Activated naive CD4-positive, alpha-beta T cell treated with anti-CD3 and anti-CD28 coated beads for 36 hours (primary cell): ENCODE measurements around the gene PTPRK. TPM values are rescaled to one million over a fixed set of nuclear protein-coding genes. Genes with fewer than 3 reads are reported as not detected.

Experiments
- CTCF ChIA-PET: fragments of 350-600 bp; sonication (Branson Sonifier 250); formaldehyde crosslinking; loops from one replicate; lab custom pipeline; 2021; ENCODE audit warnings: antibody characterized with exemption; lab: Charles Lee
- DNase-seq: peaks from one replicate; pipeline ENCODE4 v3.0.0-alpha.2; 2020
- H3K27ac Mint-ChIP-seq: one replicate; pipeline ENCODE4 v1.8.0; 2021; ENCODE audit warnings: mild to moderate bottlenecking, mixed read lengths
- H3K27me3 Mint-ChIP-seq: one replicate; pipeline ENCODE4 v1.8.0; 2021; ENCODE audit warnings: low read depth, mixed read lengths
- H3K36me3 Mint-ChIP-seq: one replicate; pipeline ENCODE4 v1.8.0; 2021; ENCODE audit warnings: low read depth, mixed read lengths
- H3K4me1 Mint-ChIP-seq: one replicate; pipeline ENCODE4 v1.8.0; 2021; ENCODE audit warnings: low read depth, mixed read lengths
- H3K4me3 Mint-ChIP-seq: one replicate; pipeline ENCODE4 v1.8.0; 2021; ENCODE audit warnings: mild to moderate bottlenecking, moderate library complexity, mixed read lengths
- H3K9me3 Mint-ChIP-seq: one replicate; pipeline ENCODE4 v1.8.0; 2021; ENCODE audit warnings: mixed read lengths
- intact Hi-C: fragments of 100-400 bp; cut with micrococcal nuclease; formaldehyde crosslinking; loops from one replicate; pipeline ENCODE4 v1.15.1; 2023
- total RNA-seq, 2 experiments: library from RNA; stranded (reverse); gene quantifications; one replicate each; pipeline ENCODE4 v1.2.3, GENCODE V29; 2021

Gene PTPRK
- total RNA-seq, 2 experiments from 2014 or later = 5.5 to 8.0 TPM

GRCh38 chr6:128200789-128201188, 319.6 kb downstream of the PTPRK start:
- no peaks in the 10 kb centered on the region for H3K4me1 Mint-ChIP-seq
- DNase-seq = no peak
- H3K9me3 Mint-ChIP-seq = no peaks in the 10 kb centered on the region
- H3K4me3 Mint-ChIP-seq = no peak overlapping the region
- CTCF ChIA-PET = no interaction called here
- no peaks in the 10 kb centered on the region for H3K36me3 Mint-ChIP-seq
- intact Hi-C loops = no loop called here
- no peaks in the 10 kb centered on the region for H3K27me3 Mint-ChIP-seq
- no peak overlapping the region for H3K27ac Mint-ChIP-seq

- H3K4me1 Mint-ChIP-seq = no peaks in the 10 kb centered on the region
- H3K4me3 Mint-ChIP-seq = no peak overlapping the region
- CTCF ChIA-PET = interaction anchor here (0.5 kb wide), 1 partner anchor 213 kb away, joined by 3 read pairs; no protein-coding TSS in a partner anchor
- no peaks in the 10 kb centered on the region for H3K27me3 Mint-ChIP-seq
- H3K9me3 Mint-ChIP-seq = no peaks in the 10 kb centered on the region
- H3K36me3 Mint-ChIP-seq = no peaks in the 10 kb centered on the region
- no peak overlapping the region for H3K27ac Mint-ChIP-seq
- DNase-seq = no peak
- intact Hi-C loops = no loop called here
Measured at GRCh38 chr6:128199461-128199860, 320.9 kb downstream of the PTPRK start.

GRCh38 chr6:128192972-128193371, 327.4 kb downstream of the PTPRK start:
- no peaks in the 10 kb centered on the region for H3K4me1 Mint-ChIP-seq
- no peak for DNase-seq
- no peak overlapping the region for H3K27ac Mint-ChIP-seq
- no peaks in the 10 kb centered on the region for H3K36me3 Mint-ChIP-seq
- H3K27me3 Mint-ChIP-seq = no peaks in the 10 kb centered on the region
- H3K4me3 Mint-ChIP-seq = no peak overlapping the region
- CTCF ChIA-PET = no interaction called here
- intact Hi-C loops = no loop called here
- no peaks in the 10 kb centered on the region for H3K9me3 Mint-ChIP-seq

- CTCF ChIA-PET = no interaction called here
- Mint-ChIP-seq H3K27ac (no peak overlapping the region), H3K4me3 (no peak overlapping the region), H3K36me3 (no peaks in the 10 kb centered on the region), H3K27me3 (no peaks in the 10 kb centered on the region), H3K4me1 (no peaks in the 10 kb centered on the region), H3K9me3 (no peaks in the 10 kb centered on the region)
- intact Hi-C loops = no loop called here
- no peak for DNase-seq
Measured at GRCh38 chr6:128188678-128189077, 331.7 kb downstream of the PTPRK start.

- no peaks in the 10 kb centered on the region for H3K36me3 Mint-ChIP-seq
- no peak overlapping the region for H3K27ac Mint-ChIP-seq
- no peaks in the 10 kb centered on the region for H3K9me3 Mint-ChIP-seq
- H3K4me1 Mint-ChIP-seq = no peaks in the 10 kb centered on the region
- no peak for DNase-seq
- intact Hi-C loops = no loop called here
- H3K4me3 Mint-ChIP-seq = no peak overlapping the region
- H3K27me3 Mint-ChIP-seq = no peaks in the 10 kb centered on the region
- CTCF ChIA-PET = no interaction called here
Measured at GRCh38 chr6:128186729-128187128, 333.7 kb downstream of the PTPRK start.

GRCh38 chr6:128179876-128180438, 340.4 kb downstream of the PTPRK start:
- intact Hi-C loops = no loop called here
- Mint-ChIP-seq H3K4me1 (peaks cover 2% of the 10 kb centered on the region), H3K27me3 (no peaks in the 10 kb centered on the region), H3K9me3 (no peaks in the 10 kb centered on the region), H3K4me3 (no peak overlapping the region), H3K36me3 (no peaks in the 10 kb centered on the region), H3K27ac (no peak overlapping the region)
- CTCF ChIA-PET = no interaction called here
- no peak for DNase-seq

GRCh38 chr6:128174724-128175123, 345.7 kb downstream of the PTPRK start:
- no peak for DNase-seq
- H3K27ac Mint-ChIP-seq = no peak overlapping the region
- intact Hi-C loops = no loop called here
- H3K27me3 Mint-ChIP-seq = no peaks in the 10 kb centered on the region
- H3K36me3 Mint-ChIP-seq = no peaks in the 10 kb centered on the region
- no peak overlapping the region for H3K4me3 Mint-ChIP-seq
- CTCF ChIA-PET = no interaction called here
- H3K4me1 Mint-ChIP-seq = no peaks in the 10 kb centered on the region
- no peaks in the 10 kb centered on the region for H3K9me3 Mint-ChIP-seq

- Mint-ChIP-seq H3K36me3 (no peaks in the 10 kb centered on the region), H3K4me1 (no peaks in the 10 kb centered on the region), H3K27ac (no peak overlapping the region), H3K9me3 (no peaks in the 10 kb centered on the region), H3K4me3 (no peak overlapping the region), H3K27me3 (no peaks in the 10 kb centered on the region)
- intact Hi-C loops = no loop called here
- CTCF ChIA-PET = no interaction called here
- DNase-seq = no peak
Measured at GRCh38 chr6:128172752-128173682, 347.4 kb downstream of the PTPRK start.

- DNase-seq = no peak
- Mint-ChIP-seq H3K27me3 (no peaks in the 10 kb centered on the region), H3K4me1 (no peaks in the 10 kb centered on the region), H3K9me3 (no peaks in the 10 kb centered on the region), H3K27ac (no peak overlapping the region), H3K36me3 (no peaks in the 10 kb centered on the region), H3K4me3 (no peak overlapping the region)
- CTCF ChIA-PET = no interaction called here
- intact Hi-C loops = no loop called here
Measured at GRCh38 chr6:128172081-128172480, 348.3 kb downstream of the PTPRK start.

- Mint-ChIP-seq H3K36me3 (no peaks in the 10 kb centered on the region), H3K9me3 (no peaks in the 10 kb centered on the region), H3K4me3 (no peak overlapping the region), H3K4me1 (no peaks in the 10 kb centered on the region), H3K27me3 (no peaks in the 10 kb centered on the region), H3K27ac (no peak overlapping the region)
- CTCF ChIA-PET = no interaction called here
- no peak for DNase-seq
- intact Hi-C loops = no loop called here
Measured at GRCh38 chr6:128171182-128171581, 349.2 kb downstream of the PTPRK start.

- H3K9me3 Mint-ChIP-seq = no peaks in the 10 kb centered on the region
- H3K27ac Mint-ChIP-seq = no peak overlapping the region
- no peak for DNase-seq
- intact Hi-C loops = no loop called here
- no peaks in the 10 kb centered on the region for H3K36me3 Mint-ChIP-seq
- H3K27me3 Mint-ChIP-seq = no peaks in the 10 kb centered on the region
- H3K4me3 Mint-ChIP-seq = no peak overlapping the region
- no peaks in the 10 kb centered on the region for H3K4me1 Mint-ChIP-seq
- CTCF ChIA-PET = no interaction called here
Measured at GRCh38 chr6:128168244-128168643, 352.2 kb downstream of the PTPRK start.

GRCh38 chr6:128167552-128167951, 352.8 kb downstream of the PTPRK start:
- intact Hi-C loops = no loop called here

GRCh38 chr6:128164254-128164653, 356.1 kb downstream of the PTPRK start:
- Mint-ChIP-seq H3K9me3 (no peaks in the 10 kb centered on the region), H3K4me1 (no peaks in the 10 kb centered on the region), H3K36me3 (no peaks in the 10 kb centered on the region), H3K27ac (no peak overlapping the region), H3K27me3 (no peaks in the 10 kb centered on the region), H3K4me3 (no peak overlapping the region)
- intact Hi-C loops = no loop called here
- CTCF ChIA-PET = no interaction called here
- DNase-seq = no peak

More at GRCh38 chr6:128167552-128167951, 352.8 kb downstream of the PTPRK start:
- CTCF ChIA-PET = no interaction called here
- Mint-ChIP-seq H3K4me3 (no peak overlapping the region), H3K27me3 (no peaks in the 10 kb centered on the region), H3K9me3 (no peaks in the 10 kb centered on the region), H3K36me3 (no peaks in the 10 kb centered on the region), H3K4me1 (no peaks in the 10 kb centered on the region), H3K27ac (no peak overlapping the region)
- DNase-seq = no peak
